ENCODE results near the gene SAPCD2. TPM values are rescaled to one million over a fixed set of nuclear protein-coding genes. Genes with fewer than 3 reads are reported as not detected.

Gene SAPCD2, protein sequence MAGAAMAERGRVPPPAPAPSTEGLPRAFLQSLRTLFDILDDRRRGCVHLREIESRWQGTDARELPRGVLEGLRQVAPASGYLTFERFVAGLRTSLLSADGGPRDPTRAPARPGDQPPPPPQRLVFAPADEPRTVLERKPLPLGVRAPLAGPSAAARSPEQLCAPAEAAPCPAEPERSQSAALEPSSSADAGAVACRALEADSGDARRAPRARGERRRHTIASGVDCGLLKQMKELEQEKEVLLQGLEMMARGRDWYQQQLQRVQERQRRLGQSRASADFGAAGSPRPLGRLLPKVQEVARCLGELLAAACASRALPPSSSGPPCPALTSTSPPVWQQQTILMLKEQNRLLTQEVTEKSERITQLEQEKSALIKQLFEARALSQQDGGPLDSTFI
- 14.8 to 25.2 TPM (median 21.9 TPM) in 5 replicates for total RNA-seq (2022; extraction: Qiagen RNA extraction; ENCODE audit: low read depth)

DNA sequence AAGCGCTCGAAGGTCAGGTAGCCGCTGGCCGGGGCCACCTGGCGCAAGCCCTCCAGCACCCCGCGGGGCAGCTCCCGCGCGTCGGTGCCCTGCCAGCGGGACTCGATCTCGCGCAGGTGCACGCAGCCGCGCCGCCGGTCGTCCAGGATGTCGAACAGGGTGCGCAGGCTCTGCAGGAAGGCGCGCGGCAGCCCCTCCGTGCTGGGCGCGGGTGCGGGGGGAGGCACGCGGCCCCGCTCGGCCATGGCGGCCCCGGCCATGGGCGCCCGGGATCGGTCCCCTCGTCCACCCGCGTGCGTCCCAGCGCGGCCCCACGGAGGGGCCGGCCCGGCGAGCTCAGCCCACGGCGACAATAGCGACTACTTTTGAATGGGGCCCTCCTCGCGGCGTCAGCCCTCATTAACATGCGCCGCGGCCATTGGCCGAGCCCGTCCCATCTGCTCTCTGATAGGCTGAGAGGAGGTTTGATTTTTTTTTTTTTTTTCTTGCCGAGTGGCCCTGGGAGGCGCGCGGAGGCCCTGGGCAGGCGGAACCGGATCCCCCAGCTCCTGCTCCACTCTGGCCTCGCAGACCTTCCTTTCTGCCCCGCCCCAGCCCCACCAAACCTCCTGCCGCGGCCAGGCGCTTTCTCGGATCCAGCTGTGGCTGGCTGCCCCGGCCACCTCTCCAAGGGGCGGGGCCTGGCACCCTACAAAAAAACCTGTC lies at the start of gene SAPCD2:
Gene SAPCD2, minus strand, starts transcription at position 357 of the 705 bp plus-strand sequence. Its CDS starts 97 bp downstream, at position 260.

DNA sequence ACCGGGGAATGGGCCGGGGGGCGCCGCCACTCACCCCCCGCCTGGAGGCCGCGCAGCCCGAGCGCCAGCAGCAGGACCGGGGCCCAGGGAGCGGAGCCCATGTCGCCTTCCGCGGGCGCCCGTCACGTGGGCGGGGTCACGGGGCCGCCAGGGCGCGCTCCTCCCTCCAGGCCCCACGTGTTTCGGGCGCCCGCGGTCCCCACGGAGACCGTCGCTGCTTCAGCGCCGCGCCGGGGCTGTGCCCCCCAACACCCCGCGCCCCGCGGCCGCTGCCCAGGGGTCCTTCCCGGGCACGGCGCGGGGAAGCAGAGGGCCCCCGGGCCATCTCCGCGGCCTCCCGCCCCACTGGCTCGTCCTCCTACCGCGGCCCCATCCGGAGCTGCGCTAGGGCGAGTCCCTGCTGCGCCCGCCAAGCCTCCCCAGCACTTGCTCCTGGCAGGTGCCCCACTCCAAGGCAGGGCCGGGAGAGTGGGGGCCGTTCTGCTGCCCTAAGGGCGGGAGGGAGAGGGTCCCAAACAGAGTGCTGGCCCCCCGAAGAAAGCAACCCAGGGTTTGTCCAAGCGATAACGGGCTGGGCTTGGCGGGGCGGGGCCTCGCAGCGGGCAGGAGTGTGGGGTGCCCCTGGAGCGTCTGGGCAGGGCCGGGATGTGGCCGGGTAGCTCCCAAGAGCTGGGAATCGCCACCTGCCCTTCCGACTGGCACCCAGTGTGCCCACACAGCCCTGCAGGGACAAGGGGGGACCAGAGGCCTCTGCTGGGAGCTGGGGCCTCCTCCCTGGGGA lies 44.4 kb upstream of the SAPCD2 start, which contains the start of gene DPP7:
Gene DPP7, minus strand, starts transcription at position 121 of the 781 bp plus-strand sequence. Its CDS starts 20 bp downstream, at position 101.

DNA sequence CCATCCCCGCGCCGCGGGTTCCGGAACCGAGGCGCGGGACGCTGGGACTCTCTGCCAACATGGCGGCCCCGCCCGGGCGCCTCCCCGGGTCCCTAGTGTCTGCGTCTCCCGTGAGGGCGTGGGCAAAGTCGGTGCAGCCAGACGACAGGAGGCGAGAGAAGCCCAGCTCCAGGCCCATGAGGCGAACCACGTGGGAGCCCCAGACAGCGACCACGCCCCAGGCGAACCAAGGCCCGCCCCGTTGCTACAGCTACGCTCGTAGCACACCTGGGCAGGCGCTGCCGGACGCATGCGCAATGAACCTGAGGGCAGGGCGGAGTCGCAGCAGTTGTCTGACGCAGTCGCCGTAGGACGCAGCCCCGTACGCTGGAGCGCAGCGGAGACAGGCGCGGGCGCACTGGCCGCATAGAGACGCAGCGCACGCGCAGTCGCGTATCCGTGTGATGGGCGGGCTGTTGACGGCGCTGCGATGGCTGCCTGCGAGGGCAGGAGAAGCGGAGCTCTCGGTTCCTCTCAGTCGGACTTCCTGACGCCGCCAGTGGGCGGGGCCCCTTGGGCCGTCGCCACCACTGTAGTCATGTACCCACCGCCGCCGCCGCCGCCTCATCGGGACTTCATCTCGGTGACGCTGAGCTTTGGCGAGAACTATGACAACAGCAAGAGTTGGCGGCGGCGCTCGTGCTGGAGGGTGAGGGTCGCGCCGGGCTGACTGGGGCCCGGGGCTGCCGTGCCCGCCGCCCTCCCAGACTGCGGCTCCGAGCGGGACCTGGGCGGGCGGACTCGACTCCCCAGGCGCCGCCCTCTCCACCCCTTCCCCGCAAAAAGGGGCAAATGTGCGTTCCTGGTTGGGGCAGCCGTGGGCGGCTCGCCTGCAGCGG lies 16.4 kb upstream of the SAPCD2 start, which contains the start of gene MAN1B1:
Gene MAN1B1, plus strand, starts transcription at position 455 of the 878 bp plus-strand sequence. Its CDS starts 15 bp downstream, at position 470.

DNA sequence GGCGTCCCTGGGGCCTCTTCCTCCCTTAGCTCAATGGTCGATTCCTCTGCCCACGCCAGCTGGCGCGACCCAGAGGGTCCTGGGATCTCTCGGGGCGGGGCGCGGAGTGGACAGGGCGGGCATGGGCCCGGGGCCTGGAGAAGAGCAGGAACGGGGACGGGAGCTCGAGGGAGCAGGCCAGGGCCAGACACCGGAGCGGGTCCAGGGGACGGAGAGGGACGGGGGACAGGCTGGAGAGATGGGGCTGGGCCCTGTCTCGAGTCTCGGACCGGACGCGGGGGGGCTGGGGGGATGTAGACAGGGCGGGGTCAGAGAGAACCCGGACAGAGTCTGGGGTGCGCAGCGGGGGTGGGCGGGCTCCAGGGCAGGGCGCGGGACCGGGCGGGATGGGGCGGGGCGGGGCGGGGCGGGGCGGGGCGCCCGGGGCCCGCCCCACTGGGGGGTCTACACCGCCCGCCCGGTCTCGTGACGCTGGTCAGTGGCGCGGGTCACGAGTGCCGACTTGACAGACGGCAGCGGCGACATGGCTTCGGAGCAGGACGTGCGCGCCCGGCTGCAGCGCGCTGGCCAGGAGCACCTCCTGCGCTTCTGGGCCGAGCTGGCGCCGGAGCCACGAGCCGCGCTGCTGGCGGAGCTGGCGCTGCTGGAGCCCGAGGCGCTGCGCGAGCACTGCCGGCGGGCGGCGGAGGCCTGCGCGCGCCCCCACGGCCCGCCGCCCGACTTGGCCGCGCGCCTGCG lies 6.8 kb upstream of the SAPCD2 start, which contains the start of gene UAP1L1:
Gene UAP1L1, plus strand, starts transcription at position 508 of the 738 bp plus-strand sequence. Its CDS starts 16 bp downstream, at position 524.

GRCh38 chr9:137053944-137054931 lies 16.1 kb downstream of the SAPCD2 start, which contains the start of gene ENTPD2:
TSS of gene ENTPD2 (minus strand) at chr9:137054061. CDS start at chr9:137053997, 64 bp downstream.

GRCh38 chr9:137046088-137046787 lies 24.1 kb downstream of the SAPCD2 start, which contains the start of gene NPDC1:
TSS of gene NPDC1 (minus strand) at chr9:137046177. CDS start at chr9:137045989, 188 bp downstream.

DNA sequence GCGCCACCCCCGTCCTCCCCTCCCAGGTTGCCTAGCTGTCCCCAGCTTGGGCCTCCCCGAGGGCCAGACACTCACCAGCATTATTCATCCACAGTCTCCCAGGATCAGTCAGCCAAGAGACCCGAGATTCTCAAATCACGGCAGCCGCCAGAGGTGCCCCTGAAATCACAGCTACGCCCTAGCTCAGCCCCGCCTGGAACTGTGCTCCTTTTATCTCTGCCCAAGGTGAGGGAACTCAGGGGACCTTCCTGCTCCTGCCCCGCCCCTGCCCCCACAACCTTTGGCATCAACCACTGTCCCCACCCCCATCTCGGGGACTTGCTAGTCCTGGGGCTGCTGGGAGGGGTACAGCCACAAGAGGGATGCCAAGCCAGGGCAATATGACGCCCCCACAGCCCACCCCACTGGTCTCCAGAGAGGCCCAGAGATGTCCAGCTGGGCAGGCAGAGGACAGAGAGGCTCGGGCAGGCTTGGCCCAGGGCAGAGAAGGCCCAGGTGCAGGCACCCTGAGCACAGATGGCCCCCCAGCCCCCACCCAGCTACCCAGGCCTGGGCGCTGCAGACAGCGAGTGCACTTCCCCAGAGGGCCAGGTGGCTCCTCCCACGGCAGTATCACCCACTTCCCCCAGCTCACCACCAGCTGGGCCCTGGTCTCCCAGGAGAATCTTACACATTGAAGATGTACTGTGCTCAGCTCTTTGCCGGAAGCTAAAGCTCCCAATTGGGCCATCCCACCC lies 38.3 kb downstream of the SAPCD2 start, which contains the start of gene FUT7:
Gene FUT7, minus strand, starts transcription at position 185 of the 737 bp plus-strand sequence. Its CDS starts 97 bp downstream, at position 88.

GRCh38 chr9:137027369-137028262 lies 42.7 kb downstream of the SAPCD2 start, which contains the start of gene ABCA2:
TSS of gene ABCA2 (minus strand) at chr9:137028237. CDS start at chr9:137028140, 97 bp downstream.

Other genes with a start within 250 kb of the SAPCD2 start
- gene AJM1, start 228.1 kb downstream of the SAPCD2 start, total RNA-seq (2022; extraction: Qiagen RNA extraction; ENCODE audit: low read depth): 4.0 to 4.7 TPM (median 4.2 TPM) in 5 replicates
- gene PHPT1, start 221.1 kb downstream of the SAPCD2 start, total RNA-seq (2022; extraction: Qiagen RNA extraction; ENCODE audit: low read depth): 285 to 343 TPM (median 299 TPM) in 5 replicates
- gene MAMDC4, start 218.2 kb downstream of the SAPCD2 start, total RNA-seq (2022; extraction: Qiagen RNA extraction; ENCODE audit: low read depth): 2.5 to 5.8 TPM (median 3.1 TPM) in 5 replicates
- gene EDF1, start 204.2 kb downstream of the SAPCD2 start, total RNA-seq (2022; extraction: Qiagen RNA extraction; ENCODE audit: low read depth): 428 to 545 TPM (median 458 TPM) in 5 replicates
- gene TRAF2, start 184.0 kb downstream of the SAPCD2 start, total RNA-seq (2022; extraction: Qiagen RNA extraction; ENCODE audit: low read depth): 43.8 to 69.5 TPM (median 59.1 TPM) in 5 replicates
- 70.1 to 101 TPM (median 99.1 TPM) in 5 replicates for gene FBXW5, start 125.8 kb downstream of the SAPCD2 start, total RNA-seq (2022; extraction: Qiagen RNA extraction; ENCODE audit: low read depth)
- gene C8G, start 125.3 kb downstream of the SAPCD2 start, total RNA-seq (2022; extraction: Qiagen RNA extraction; ENCODE audit: low read depth): 0.85 to 2.9 TPM (median 1.4 TPM) in 5 replicates
- 0.80 to 1.6 TPM (median 1.3 TPM) in 5 replicates for gene LCN12, start 118.3 kb downstream of the SAPCD2 start, total RNA-seq (2022; extraction: Qiagen RNA extraction; ENCODE audit: low read depth)
- gene PTGDS, start 93.1 kb downstream of the SAPCD2 start, total RNA-seq (2022; extraction: Qiagen RNA extraction; ENCODE audit: low read depth): 0.57 to 0.68 TPM (median 0.66 TPM) in 3 of 5 replicates, not detected in the others
- gene LCNL1, start 87.6 kb downstream of the SAPCD2 start, total RNA-seq (2022; extraction: Qiagen RNA extraction; ENCODE audit: low read depth): 0.07 to 0.08 TPM (median 0.08 TPM) in 3 of 5 replicates, not detected in the others
- 47.9 to 81.3 TPM (median 74.1 TPM) in 5 replicates for gene PAXX, start 78.1 kb downstream of the SAPCD2 start, total RNA-seq (2022; extraction: Qiagen RNA extraction; ENCODE audit: low read depth)
- 3.3 to 5.1 TPM (median 4.8 TPM) in 5 replicates for gene CLIC3, start 74.0 kb downstream of the SAPCD2 start, total RNA-seq (2022; extraction: Qiagen RNA extraction; ENCODE audit: low read depth)
- gene ABCA2, start 42.3 kb downstream of the SAPCD2 start, total RNA-seq (2022; extraction: Qiagen RNA extraction; ENCODE audit: low read depth): 21.4 to 27.7 TPM (median 25.4 TPM) in 5 replicates
- gene FUT7, start 38.5 kb downstream of the SAPCD2 start, total RNA-seq (2022; extraction: Qiagen RNA extraction; ENCODE audit: low read depth): 0.06 TPM in 1 of 5 replicates, not detected in the others
- 44.4 to 81.3 TPM (median 73.5 TPM) in 5 replicates for gene NPDC1, start 24.4 kb downstream of the SAPCD2 start, total RNA-seq (2022; extraction: Qiagen RNA extraction; ENCODE audit: low read depth)
- gene ENTPD2, start 16.5 kb downstream of the SAPCD2 start, total RNA-seq (2022; extraction: Qiagen RNA extraction; ENCODE audit: low read depth): 1.1 to 2.3 TPM (median 1.7 TPM) in 5 replicates
- 9.7 to 13.3 TPM (median 10.7 TPM) in 5 replicates for gene UAP1L1, start 7.0 kb upstream of the SAPCD2 start, total RNA-seq (2022; extraction: Qiagen RNA extraction; ENCODE audit: low read depth)
- gene MAN1B1, start 16.4 kb upstream of the SAPCD2 start, total RNA-seq (2022; extraction: Qiagen RNA extraction; ENCODE audit: low read depth): 39.8 to 52.8 TPM (median 51.9 TPM) in 5 replicates
- gene DPP7, start 44.2 kb upstream of the SAPCD2 start, total RNA-seq (2022; extraction: Qiagen RNA extraction; ENCODE audit: low read depth): 81.3 to 123 TPM (median 112 TPM) in 5 replicates
- gene GRIN1, start 68.6 kb upstream of the SAPCD2 start, total RNA-seq (2022; extraction: Qiagen RNA extraction; ENCODE audit: low read depth): 0.30 to 0.61 TPM (median 0.40 TPM) in 5 replicates
- gene LRRC26, start 99.5 kb upstream of the SAPCD2 start, total RNA-seq (2022; extraction: Qiagen RNA extraction; ENCODE audit: low read depth): 0.70 to 2.1 TPM (median 1.2 TPM) in 5 replicates
- not detected in 5 replicates for gene TMEM210, start 101.5 kb upstream of the SAPCD2 start, total RNA-seq (2022; extraction: Qiagen RNA extraction; ENCODE audit: low read depth)
- gene ANAPC2, start 118.0 kb upstream of the SAPCD2 start, total RNA-seq (2022; extraction: Qiagen RNA extraction; ENCODE audit: low read depth): 25.3 to 36.9 TPM (median 34.6 TPM) in 5 replicates
- gene SSNA1, start 118.1 kb upstream of the SAPCD2 start, total RNA-seq (2022; extraction: Qiagen RNA extraction; ENCODE audit: low read depth): 105 to 159 TPM (median 141 TPM) in 5 replicates
- 6.8 to 10.6 TPM (median 9.0 TPM) in 5 replicates for gene TPRN, start 130.2 kb upstream of the SAPCD2 start, total RNA-seq (2022; extraction: Qiagen RNA extraction; ENCODE audit: low read depth)
- 36.5 to 44.9 TPM (median 44.2 TPM) in 5 replicates for gene TMEM203, start 135.1 kb upstream of the SAPCD2 start, total RNA-seq (2022; extraction: Qiagen RNA extraction; ENCODE audit: low read depth)
- 11.7 to 17.1 TPM (median 16.5 TPM) in 5 replicates for gene NDOR1, start 135.1 kb upstream of the SAPCD2 start, total RNA-seq (2022; extraction: Qiagen RNA extraction; ENCODE audit: low read depth)
- 1.4 to 2.3 TPM (median 1.8 TPM) in 5 replicates for gene RNF208, start 151.7 kb upstream of the SAPCD2 start, total RNA-seq (2022; extraction: Qiagen RNA extraction; ENCODE audit: low read depth)
- 3.6 to 5.2 TPM (median 4.2 TPM) in 5 replicates for gene CYSRT1, start 154.6 kb upstream of the SAPCD2 start, total RNA-seq (2022; extraction: Qiagen RNA extraction; ENCODE audit: low read depth)
- gene RNF224, start 156.9 kb upstream of the SAPCD2 start, total RNA-seq (2022; extraction: Qiagen RNA extraction; ENCODE audit: low read depth): 0.08 to 0.31 TPM (median 0.21 TPM) in 5 replicates
- gene SLC34A3, start 160.3 kb upstream of the SAPCD2 start, total RNA-seq (2022; extraction: Qiagen RNA extraction; ENCODE audit: low read depth): 0.06 to 0.17 TPM (median 0.11 TPM) in 5 replicates
- gene TUBB4B, start 170.7 kb upstream of the SAPCD2 start, total RNA-seq (2022; extraction: Qiagen RNA extraction; ENCODE audit: low read depth): 612 to 791 TPM (median 723 TPM) in 5 replicates
- gene STPG3, start 180.7 kb upstream of the SAPCD2 start, total RNA-seq (2022; extraction: Qiagen RNA extraction; ENCODE audit: low read depth): not detected in 5 replicates
- 45.1 to 56.7 TPM (median 55.1 TPM) in 5 replicates for gene NELFB, start 184.8 kb upstream of the SAPCD2 start, total RNA-seq (2022; extraction: Qiagen RNA extraction; ENCODE audit: low read depth)
- gene TOR4A, start 207.2 kb upstream of the SAPCD2 start, total RNA-seq (2022; extraction: Qiagen RNA extraction; ENCODE audit: low read depth): 19.3 to 29.7 TPM (median 27.9 TPM) in 5 replicates
- gene NRARP, start 231.7 kb upstream of the SAPCD2 start, total RNA-seq (2022; extraction: Qiagen RNA extraction; ENCODE audit: low read depth): 1.9 to 4.6 TPM (median 4.1 TPM) in 5 replicates